GM21381 (cell line): ENCODE measurements around the gene CCDC88A.

Source experiments
- ATAC-seq: cut with Tn5 transposase; IDR thresholded peaks from one replicate; pipeline ENCODE4 v1.9.1; 2021; ENCODE audit warnings: mild to moderate bottlenecking, moderate library complexity; ENCODE audit not compliant: unreplicated experiment

Gene CCDC88A

GRCh38 chr2:55422876-55423665 lies 3.4 kb upstream of the CCDC88A start:
- no peak for ATAC-seq

GRCh38 chr2:55421326-55421725 lies 1.7 kb upstream of the CCDC88A start:
- no peak for ATAC-seq

GRCh38 chr2:55420871-55421270 lies 1.2 kb upstream of the CCDC88A start:
- ATAC-seq = no peak

DNA sequence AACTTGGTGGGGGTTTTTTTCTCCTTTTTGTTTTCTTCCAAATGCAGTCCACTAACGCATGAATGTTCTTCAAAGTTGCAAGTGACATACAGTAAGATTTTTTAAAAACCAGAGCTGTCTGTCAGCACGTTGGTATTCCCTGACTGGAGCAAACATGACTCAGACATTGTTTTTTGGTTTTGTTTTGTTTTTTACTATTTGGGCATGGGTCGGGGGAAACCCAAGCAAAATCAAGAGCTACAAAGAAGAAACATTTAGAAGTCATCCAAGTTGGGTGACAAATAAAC lies 726 bp upstream of the CCDC88A start:
- no peak for ATAC-seq

GRCh38 chr2:55419233-55419678 lies 400 bp downstream of the CCDC88A start:
- peak; percentile 5 for ATAC-seq

GRCh38 chr2:55418512-55419232 lies 984 bp downstream of the CCDC88A start:
- ATAC-seq = no peak

- ATAC-seq = no peak
Measured at GRCh38 chr2:55418072-55418471, 1.6 kb downstream of the CCDC88A start.

- no peak for ATAC-seq
Measured at GRCh38 chr2:55416786-55417568, 2.7 kb downstream of the CCDC88A start.

- ATAC-seq = no peak
Measured at GRCh38 chr2:55415300-55415699, 4.4 kb downstream of the CCDC88A start.

GRCh38 chr2:55408918-55409868 lies 10.5 kb downstream of the CCDC88A start:
- no peak for ATAC-seq

DNA sequence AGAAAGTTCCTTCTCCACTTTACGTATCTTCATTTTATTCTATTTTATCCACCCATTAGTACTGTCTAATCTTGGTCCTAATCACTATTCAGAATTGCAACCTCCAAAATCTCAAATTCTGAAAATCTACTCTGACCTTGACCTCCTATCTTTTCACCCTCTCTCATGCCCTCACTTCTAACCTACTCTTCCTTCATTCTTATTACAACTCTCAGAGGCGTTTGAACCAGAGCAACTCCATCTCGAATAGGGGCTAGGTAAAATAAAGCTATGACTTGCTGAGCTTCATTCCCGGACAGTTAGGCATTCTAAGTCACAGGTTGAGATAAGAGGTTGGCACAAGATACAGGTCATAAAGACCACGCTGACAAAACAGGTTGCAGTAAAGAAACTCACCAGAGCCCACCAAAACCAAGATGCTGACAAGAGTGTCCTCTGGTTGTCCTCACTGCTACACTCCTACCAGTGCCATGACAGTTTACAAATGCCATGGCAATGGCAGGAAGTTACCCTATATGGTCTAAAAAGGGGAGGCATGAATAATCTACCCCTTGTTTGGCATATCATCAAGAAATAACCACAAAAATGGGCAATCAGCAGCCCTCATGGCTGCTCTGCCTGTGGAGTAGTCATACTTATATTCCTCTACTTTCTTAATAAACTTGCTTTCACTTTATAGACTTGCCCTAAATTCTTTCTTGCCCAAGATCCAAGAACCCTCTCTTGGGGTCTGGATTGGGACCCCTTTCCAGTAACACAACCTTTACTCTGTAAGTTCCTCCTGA lies 11.4 kb downstream of the CCDC88A start:
- no peak for ATAC-seq

GRCh38 chr2:55405116-55405515 lies 14.5 kb downstream of the CCDC88A start:
- no peak for ATAC-seq

DNA sequence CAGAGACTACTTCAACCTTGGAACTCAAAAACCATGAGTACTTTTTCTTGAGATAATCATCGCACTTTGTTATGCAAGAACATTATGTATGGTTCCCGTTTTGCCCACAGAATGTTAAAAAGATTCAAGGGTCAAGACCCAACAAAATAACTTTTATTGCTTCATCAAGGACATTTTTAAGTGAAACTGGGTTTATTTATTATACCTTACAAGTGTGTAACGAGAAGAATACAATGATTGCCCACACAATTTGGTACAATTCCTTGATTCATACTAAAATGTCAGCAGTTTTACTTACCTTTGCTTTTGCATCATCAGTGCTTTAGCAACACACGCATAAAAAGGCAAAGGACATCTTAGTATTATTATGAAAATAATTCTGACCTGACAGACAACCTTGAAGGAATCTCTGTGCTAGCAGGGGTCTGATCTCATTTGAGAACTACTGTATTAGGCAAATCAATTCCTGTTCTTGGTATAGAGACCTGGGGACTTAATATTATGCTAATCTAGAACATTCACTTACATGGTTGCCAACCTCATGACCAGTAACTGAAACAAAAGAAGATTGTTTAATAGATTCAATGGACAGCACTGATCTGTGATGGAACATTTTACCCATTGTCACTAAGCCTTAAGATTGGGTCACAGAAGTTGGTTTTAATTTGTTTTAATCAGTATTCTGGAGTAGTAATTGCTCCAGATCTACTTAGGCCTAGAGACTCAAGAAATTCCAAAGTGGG lies 16.2 kb downstream of the CCDC88A start:
- ATAC-seq = no peak

DNA sequence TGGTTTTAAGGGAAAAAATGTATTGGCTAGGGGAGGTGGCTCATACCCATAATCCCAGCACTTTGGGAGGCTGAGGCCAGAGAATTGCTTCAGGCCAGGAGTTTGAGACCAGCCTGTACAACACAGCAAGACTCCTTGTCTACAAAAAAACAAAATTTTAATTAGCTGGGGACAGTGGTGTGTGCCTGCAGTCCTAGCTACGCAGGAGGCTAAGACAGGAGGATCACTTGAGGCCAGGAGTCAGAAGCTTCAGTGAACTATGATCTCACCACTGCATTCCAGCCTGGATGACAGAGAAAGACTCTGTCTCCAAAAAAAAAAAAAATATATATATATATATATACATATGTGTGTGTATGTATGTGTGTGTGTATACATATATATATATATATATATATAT lies 18.5 kb downstream of the CCDC88A start:
- no peak for ATAC-seq

- no peak for ATAC-seq
Measured at GRCh38 chr2:55400332-55400731, 19.3 kb downstream of the CCDC88A start.

DNA sequence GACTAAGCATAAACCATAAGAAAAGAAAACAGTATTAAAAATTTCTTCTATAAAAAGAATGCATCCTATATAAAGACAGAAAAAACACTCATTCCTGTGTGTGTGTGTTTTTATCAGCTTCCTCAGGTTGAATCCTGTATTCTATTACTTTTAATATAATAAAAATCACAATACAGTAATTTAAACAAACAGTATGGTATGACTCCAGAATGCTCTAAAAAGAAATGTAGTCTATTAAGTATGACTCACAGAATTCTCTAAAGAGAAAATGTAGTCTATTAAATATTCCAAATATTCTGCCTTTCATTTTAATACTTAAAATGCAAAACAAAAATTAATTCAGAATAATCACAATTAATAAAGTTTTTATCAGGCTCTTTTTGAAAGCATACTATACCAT lies 19.8 kb downstream of the CCDC88A start:
- no peak for ATAC-seq

DNA sequence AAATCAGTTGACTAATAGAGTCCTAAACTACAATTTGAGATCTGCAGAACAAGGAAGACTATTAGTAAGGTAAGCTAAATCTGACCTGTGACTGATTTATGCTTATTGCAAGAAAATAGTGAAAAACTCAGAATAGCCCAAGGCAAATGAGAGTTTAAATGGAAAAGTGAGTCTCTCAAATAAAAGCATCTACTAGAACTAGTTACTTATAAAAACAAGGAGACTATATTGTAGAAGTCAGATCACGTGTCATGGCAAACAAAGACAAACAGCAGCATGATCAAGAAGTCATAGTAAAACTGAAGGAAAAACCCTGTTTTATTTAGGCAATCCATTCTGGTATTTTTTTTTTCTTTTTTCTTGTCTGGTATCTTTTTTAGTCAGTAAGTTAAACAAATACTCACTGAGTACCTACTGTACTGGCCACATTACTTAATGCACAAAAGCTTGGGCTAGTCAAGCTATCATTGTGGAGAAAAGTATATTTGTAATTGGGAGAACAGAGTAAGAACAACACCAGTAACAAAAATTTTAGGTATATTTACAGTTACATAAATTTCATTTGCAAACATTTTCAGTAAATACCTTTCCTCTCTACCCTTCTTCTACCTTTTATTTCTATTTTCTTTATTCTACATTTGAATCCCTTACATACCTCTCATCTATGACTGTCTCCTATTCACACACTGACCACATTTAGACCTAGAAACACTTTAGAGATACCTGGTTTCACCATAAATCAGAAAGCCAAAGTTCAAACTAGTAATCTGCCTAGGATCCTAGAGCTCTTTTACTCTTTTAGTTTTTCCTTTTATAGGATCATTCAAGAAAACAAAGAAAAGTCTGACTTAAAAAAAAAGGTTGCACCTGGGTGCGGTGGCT lies 23.7 kb downstream of the CCDC88A start:
- ATAC-seq = no peak

- ATAC-seq = no peak
Measured at GRCh38 chr2:55391615-55392242, 27.9 kb downstream of the CCDC88A start.
